ENCODE results near the gene BTBD7. TPM values are rescaled to one million over a fixed set of nuclear protein-coding genes. Genes with fewer than 3 reads are reported as not detected.

The BTBD7 gene
- total RNA-seq, 4 donors from 2014 or later: 10.0 to 16.9 (median 12.1) TPM

DNA sequence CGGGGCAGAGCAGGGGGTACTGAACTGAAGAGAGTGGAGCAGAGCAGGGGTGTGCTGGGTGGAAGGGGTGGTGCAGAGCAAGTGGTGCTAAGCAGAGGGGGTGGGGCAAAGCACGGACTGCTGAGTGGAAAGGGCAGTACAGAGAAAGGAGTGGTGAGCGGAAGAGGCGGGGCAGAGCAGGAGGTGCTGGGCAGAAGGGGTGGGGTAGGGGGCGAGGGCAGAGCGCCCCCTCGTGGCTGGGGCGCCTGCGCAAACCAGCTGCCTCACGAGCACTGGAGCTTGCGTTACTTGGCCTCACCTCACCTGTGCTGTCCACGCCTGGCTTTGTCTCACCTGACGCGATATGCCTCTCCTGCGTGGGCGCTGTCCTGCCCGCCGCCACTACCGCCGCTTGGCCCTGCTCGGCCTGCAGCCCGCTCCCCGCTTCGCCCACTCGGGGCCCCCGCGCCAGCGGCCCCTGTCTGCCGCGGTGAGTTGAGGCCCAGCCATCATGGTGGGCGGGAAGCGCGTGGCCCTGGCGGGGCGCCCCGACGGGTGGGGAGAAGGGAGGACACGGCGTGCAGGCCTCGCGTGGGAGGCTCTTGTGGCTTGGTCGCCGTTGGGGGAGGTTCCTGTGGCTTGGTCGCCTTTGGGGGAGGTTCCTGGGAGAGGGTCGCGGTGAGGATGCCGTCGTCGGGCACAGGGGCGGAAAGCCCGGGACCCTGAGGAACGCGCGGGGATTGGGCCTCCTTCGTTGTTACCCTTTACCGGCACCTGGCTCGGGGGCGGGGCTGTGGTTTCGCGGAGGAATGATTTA is 14.3 kb upstream of the BTBD7 start, which contains the start of gene COX8C:
Gene COX8C, plus strand, starts transcription at position 257 of the 796 bp plus-strand sequence. Its CDS starts 87 bp downstream, at position 344.
- no peaks in the 10 kb centered on the region for H3K9me3 ChIP-seq
- H3K4me1 ChIP-seq: no peaks in the 10 kb centered on the region
- no peaks in the 10 kb centered on the region for H3K27me3 ChIP-seq
- H3K36me3 ChIP-seq: no peaks in the 10 kb centered on the region
- no peak for TF ChIP-seq POLR2A (IDR thresholded peaks at IDR 0.05)
- TF ChIP-seq, protein P1, sequence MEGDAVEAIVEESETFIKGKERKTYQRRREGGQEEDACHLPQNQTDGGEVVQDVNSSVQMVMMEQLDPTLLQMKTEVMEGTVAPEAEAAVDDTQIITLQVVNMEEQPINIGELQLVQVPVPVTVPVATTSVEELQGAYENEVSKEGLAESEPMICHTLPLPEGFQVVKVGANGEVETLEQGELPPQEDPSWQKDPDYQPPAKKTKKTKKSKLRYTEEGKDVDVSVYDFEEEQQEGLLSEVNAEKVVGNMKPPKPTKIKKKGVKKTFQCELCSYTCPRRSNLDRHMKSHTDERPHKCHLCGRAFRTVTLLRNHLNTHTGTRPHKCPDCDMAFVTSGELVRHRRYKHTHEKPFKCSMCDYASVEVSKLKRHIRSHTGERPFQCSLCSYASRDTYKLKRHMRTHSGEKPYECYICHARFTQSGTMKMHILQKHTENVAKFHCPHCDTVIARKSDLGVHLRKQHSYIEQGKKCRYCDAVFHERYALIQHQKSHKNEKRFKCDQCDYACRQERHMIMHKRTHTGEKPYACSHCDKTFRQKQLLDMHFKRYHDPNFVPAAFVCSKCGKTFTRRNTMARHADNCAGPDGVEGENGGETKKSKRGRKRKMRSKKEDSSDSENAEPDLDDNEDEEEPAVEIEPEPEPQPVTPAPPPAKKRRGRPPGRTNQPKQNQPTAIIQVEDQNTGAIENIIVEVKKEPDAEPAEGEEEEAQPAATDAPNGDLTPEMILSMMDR (IDR thresholded peaks at IDR 0.05 in 4 of 5, conservative IDR thresholded peaks at IDR 0.05 in 1 of 5): no peak
- intact Hi-C loops (cut with DNase I; ENCODE audit: low total_unique reads) (no loop called here), in situ Hi-C loops (cut with MboI; ENCODE audit: low sequenced_read_pairs in 4 of 4) (no loop called here)
- no peak within 1 kb of the TSS for H3K4me3 ChIP-seq
- DNase-seq: no peak
- no peak within 1 kb of the TSS for H3K27ac ChIP-seq
- ATAC-seq: no peak

- H3K4me3 ChIP-seq: no peak overlapping the region
- in situ Hi-C loops (cut with MboI; ENCODE audit: low sequenced_read_pairs in 4 of 4) (no loop called here), intact Hi-C loops (cut with DNase I; ENCODE audit: low total_unique reads) (no loop called here)
- DNase-seq (no peak), ATAC-seq (no peak)
- TF ChIP-seq, protein P1 (IDR thresholded peaks at IDR 0.05 in 4 of 5, conservative IDR thresholded peaks at IDR 0.05 in 1 of 5): no peak
- no peak for TF ChIP-seq POLR2A (IDR thresholded peaks at IDR 0.05)
- no peaks in the 10 kb centered on the region for H3K27me3 ChIP-seq
- no peaks in the 10 kb centered on the region for H3K4me1 ChIP-seq
- H3K27ac ChIP-seq: no peak overlapping the region
- H3K9me3 ChIP-seq: no peaks in the 10 kb centered on the region
- no peaks in the 10 kb centered on the region for H3K36me3 ChIP-seq
Observed at GRCh38 chr14:93343797-93344196, 11.0 kb upstream of the BTBD7 start.

DNA sequence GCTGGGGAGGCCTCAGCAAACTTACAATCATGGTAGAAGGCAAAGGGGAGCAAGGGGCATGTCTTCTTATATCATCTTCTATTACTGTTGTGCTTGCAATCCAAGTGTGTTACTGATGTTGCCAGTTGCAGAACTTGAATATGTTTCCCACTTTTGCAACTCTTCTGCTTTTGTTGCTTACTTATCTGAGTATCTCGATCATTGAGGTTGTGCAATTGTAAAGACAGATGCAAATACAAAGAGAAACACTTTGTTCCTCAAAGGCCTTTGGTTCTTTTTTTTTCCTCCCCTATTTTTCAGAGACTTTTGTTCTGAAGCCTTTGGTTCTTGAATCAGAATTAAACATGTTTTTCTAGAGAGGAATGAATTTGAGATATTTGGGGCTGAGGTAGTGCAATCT is 10.4 kb upstream of the BTBD7 start:
- H3K36me3 ChIP-seq: no peaks in the 10 kb centered on the region
- TF ChIP-seq, protein P1 (IDR thresholded peaks at IDR 0.05 in 4 of 5, conservative IDR thresholded peaks at IDR 0.05 in 1 of 5): no peak
- no peak for TF ChIP-seq POLR2A (IDR thresholded peaks at IDR 0.05)
- DNase-seq (no peak), ATAC-seq (no peak)
- no peaks in the 10 kb centered on the region for H3K4me1 ChIP-seq
- no peak overlapping the region for H3K27ac ChIP-seq
- in situ Hi-C loops (cut with MboI; ENCODE audit: low sequenced_read_pairs in 4 of 4) (no loop called here), intact Hi-C loops (cut with DNase I; ENCODE audit: low total_unique reads) (no loop called here)
- no peak overlapping the region for H3K4me3 ChIP-seq
- no peaks in the 10 kb centered on the region for H3K27me3 ChIP-seq
- H3K9me3 ChIP-seq: no peaks in the 10 kb centered on the region

DNA sequence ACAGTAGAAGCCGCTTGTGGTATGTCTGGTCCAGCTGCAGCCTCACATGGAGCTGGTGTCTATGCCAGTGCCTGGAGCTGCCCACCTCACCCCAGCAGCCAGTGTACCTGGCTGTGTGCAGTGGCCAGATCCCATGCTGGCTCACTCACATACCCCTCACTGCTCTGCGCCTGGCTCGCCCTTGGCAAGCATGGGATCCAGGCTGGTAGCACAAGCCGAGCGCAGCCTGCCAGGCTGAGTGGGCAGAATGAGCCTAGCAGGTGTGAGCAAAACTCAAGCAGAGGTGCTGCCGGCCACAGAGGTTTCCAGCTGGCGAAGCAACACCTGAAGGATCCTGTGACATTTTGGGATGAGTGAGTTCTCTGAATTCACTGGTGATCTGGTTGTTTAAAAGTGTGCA is 5.0 kb upstream of the BTBD7 start:
- no peak overlapping the region for H3K4me3 ChIP-seq
- no peaks in the 10 kb centered on the region for H3K27me3 ChIP-seq
- intact Hi-C loops (cut with DNase I; ENCODE audit: low total_unique reads) (loop anchor here (10.0 kb wide), 2 partner anchors 837 to 1843 kb away; partner anchors contain the start of gene PPP4R4), in situ Hi-C loops (cut with MboI; ENCODE audit: low sequenced_read_pairs in 4 of 4) (no loop called here)
- H3K27ac ChIP-seq: no peak overlapping the region
- H3K4me1 ChIP-seq: peaks cover 6 to 13% of the 10 kb centered on the region in 2 donors
- TF ChIP-seq, protein P1 (IDR thresholded peaks at IDR 0.05 in 4 of 5, conservative IDR thresholded peaks at IDR 0.05 in 1 of 5): no peak
- TF ChIP-seq POLR2A (IDR thresholded peaks at IDR 0.05): no peak
- no peak for ATAC-seq
- H3K9me3 ChIP-seq: no peaks in the 10 kb centered on the region
- no peaks in the 10 kb centered on the region for H3K36me3 ChIP-seq
- DNase-seq: no peak

Data from gastrocnemius medialis (tissue), 4 donors.